Tibial nerve (tissue), 4 donors: ENCODE measurements around the gene COPE.

Source experiments
- CTCF ChIP-seq, 5 experiments: fragments of 200-600 bp in 3 of 5; fragments of 450-650 bp in 2 of 5; sonication (generic) in 3 of 5; IDR thresholded peaks; one replicate each; pipeline ENCODE4 v1.5.1; 2016 to 2019; ENCODE audit warnings: antibody characterized with exemption in 5 of 5, mild to moderate bottlenecking in 3 of 5, moderate library complexity in 2 of 5
- EP300 ChIP-seq, 2 donors: sonication (generic); formaldehyde crosslinking; IDR thresholded peaks; one replicate each; pipeline ENCODE4 v1.6.1; 2017; ENCODE audit warnings: antibody characterized with exemption in 2 of 2, mild to moderate bottlenecking in 1 of 2

GRCh38 chr19:18967358-18968146 is 48.4 kb upstream of the COPE start:
- TF ChIP-seq CTCF (IDR thresholded peaks at IDR 0.05) (no peak), EP300 (IDR thresholded peaks at IDR 0.05) (peak; percentile 76 to 78)
